Stomach (tissue), 4 donors: ENCODE data around the gene EVL.

ENCODE experiments used
- CTCF ChIP-seq, 7 experiments: fragments of 450-650 bp in 4 of 7; fragments of 200-600 bp in 3 of 7; sonication (generic) in 3 of 7; IDR thresholded peaks; one replicate each; pipeline ENCODE4 v1.5.1; 2016 to 2019; ENCODE audit warnings: antibody characterized with exemption in 7 of 7, control low read depth in 2 of 7, mild to moderate bottlenecking in 1 of 7
- POLR2AphosphoS5 ChIP-seq, 3 donors: sonication (generic); formaldehyde crosslinking; IDR thresholded peaks; one replicate each; pipeline ENCODE4 v1.6.1; 2016; ENCODE audit warnings: antibody characterized with exemption in 3 of 3

GRCh38 chr14:100132903-100133510 is 67.8 kb downstream of the EVL start:
- TF ChIP-seq CTCF (IDR thresholded peaks at IDR 0.05), result no peak
- TF ChIP-seq POLR2AphosphoS5 (IDR thresholded peaks at IDR 0.05), result no peak
